Calu3 (cell line): ENCODE results near the gene MIB2. TPM values are rescaled to one million over a fixed set of nuclear protein-coding genes. Genes with fewer than 3 reads are reported as not detected.
A peak's percentile ranks its signal among the peaks of the same experiment; 100 is the strongest.

Source experiments
- BruUV-seq: library from RNA; stranded (reverse); fragments of 400-500 nt; replicated peaks from 2 replicates; lab custom pipeline; 2021; lab: Mats Ljungman, UMichigan
- CTCF ChIA-PET: fragments of 300-600 bp; sonication (Branson Sonifier 250); formaldehyde crosslinking; loops from one replicate; lab custom pipeline; 2022; ENCODE audit warnings: antibody characterized with exemption; lab: Charles Lee
- DNase-seq: peaks from one replicate; pipeline ENCODE4 v3.0.0; 2022
- H3K27ac Mint-ChIP-seq: one replicate; pipeline ENCODE4 v1.8.0; 2022; ENCODE audit warnings: mixed read lengths; ENCODE audit not compliant: unreplicated experiment
- H3K27me3 Mint-ChIP-seq: one replicate; pipeline ENCODE4 v1.8.0; 2022; ENCODE audit warnings: mixed read lengths; ENCODE audit not compliant: unreplicated experiment
- H3K36me3 Mint-ChIP-seq: one replicate; pipeline ENCODE4 v1.8.0; 2022; ENCODE audit warnings: mild to moderate bottlenecking, moderate library complexity, mixed read lengths; ENCODE audit not compliant: insufficient read depth, unreplicated experiment
- H3K4me1 Mint-ChIP-seq: one replicate; pipeline ENCODE4 v1.8.0; 2022; ENCODE audit warnings: mild to moderate bottlenecking, low read depth, mixed read lengths; ENCODE audit not compliant: unreplicated experiment
- H3K4me3 Mint-ChIP-seq: one replicate; pipeline ENCODE4 v1.8.0; 2022; ENCODE audit warnings: mild to moderate bottlenecking, low read depth, moderate library complexity, mixed read lengths; ENCODE audit not compliant: unreplicated experiment
- H3K9me3 Mint-ChIP-seq: one replicate; pipeline ENCODE4 v1.8.0; 2022; ENCODE audit warnings: low read depth, mixed read lengths; ENCODE audit not compliant: unreplicated experiment
- intact Hi-C: fragments of 100-400 bp; cut with micrococcal nuclease; formaldehyde crosslinking; loops from one replicate; pipeline ENCODE4 v1.10.0; 2022; ENCODE audit not compliant: unreplicated experiment
- total RNA-seq: library from RNA; stranded (reverse); gene quantifications from 2 replicates; pipeline ENCODE4 v1.2.3, GENCODE V29; 2022
- TF ChIP-seq, protein P1 (sequence below): fragments of 200-600 bp; IDR thresholded peaks from one replicate; pipeline ENCODE4 v1.8.0; 2022; ENCODE audit warnings: antibody characterized with exemption; ENCODE audit not compliant: unreplicated experiment

MIB2 gene
- total RNA-seq, 1 experiment from 2014 or later: 50.3 TPM

DNA sequence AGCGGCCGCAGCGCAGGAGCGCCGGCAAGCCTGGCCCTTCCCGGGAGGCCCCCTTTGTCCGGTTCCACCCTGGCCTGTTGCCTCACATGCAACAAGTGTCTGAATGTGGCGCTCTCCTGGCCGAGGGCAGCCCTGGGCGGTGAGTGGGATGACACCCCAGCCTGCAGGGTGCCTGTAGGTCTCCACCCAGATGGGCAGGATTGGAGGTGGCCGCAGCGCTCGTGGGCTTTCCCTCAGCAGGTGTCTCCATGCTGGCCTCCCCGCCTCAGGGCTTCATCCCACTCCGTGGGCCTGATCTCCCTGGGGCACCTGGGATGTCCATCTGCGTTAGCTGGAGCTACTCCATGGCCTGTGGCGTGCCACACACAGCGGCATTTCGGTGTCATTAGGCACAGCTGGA is 1.5 kb downstream of the MIB2 start:
- Mint-ChIP-seq H3K4me1 (peaks cover 16% of the 10 kb centered on the region), H3K4me3 (peak overlapping the region; percentile 87), H3K9me3 (no peaks in the 10 kb centered on the region), H3K27ac (no peak overlapping the region), H3K36me3 (peaks cover 27% of the 10 kb centered on the region), H3K27me3 (no peaks in the 10 kb centered on the region)
- no peak for DNase-seq
- TF ChIP-seq, protein P1, sequence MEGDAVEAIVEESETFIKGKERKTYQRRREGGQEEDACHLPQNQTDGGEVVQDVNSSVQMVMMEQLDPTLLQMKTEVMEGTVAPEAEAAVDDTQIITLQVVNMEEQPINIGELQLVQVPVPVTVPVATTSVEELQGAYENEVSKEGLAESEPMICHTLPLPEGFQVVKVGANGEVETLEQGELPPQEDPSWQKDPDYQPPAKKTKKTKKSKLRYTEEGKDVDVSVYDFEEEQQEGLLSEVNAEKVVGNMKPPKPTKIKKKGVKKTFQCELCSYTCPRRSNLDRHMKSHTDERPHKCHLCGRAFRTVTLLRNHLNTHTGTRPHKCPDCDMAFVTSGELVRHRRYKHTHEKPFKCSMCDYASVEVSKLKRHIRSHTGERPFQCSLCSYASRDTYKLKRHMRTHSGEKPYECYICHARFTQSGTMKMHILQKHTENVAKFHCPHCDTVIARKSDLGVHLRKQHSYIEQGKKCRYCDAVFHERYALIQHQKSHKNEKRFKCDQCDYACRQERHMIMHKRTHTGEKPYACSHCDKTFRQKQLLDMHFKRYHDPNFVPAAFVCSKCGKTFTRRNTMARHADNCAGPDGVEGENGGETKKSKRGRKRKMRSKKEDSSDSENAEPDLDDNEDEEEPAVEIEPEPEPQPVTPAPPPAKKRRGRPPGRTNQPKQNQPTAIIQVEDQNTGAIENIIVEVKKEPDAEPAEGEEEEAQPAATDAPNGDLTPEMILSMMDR: no peak
- CTCF ChIA-PET: no interaction called here
- intact Hi-C loops: no loop called here
- no TSS peak for BruUV-seq

DNA sequence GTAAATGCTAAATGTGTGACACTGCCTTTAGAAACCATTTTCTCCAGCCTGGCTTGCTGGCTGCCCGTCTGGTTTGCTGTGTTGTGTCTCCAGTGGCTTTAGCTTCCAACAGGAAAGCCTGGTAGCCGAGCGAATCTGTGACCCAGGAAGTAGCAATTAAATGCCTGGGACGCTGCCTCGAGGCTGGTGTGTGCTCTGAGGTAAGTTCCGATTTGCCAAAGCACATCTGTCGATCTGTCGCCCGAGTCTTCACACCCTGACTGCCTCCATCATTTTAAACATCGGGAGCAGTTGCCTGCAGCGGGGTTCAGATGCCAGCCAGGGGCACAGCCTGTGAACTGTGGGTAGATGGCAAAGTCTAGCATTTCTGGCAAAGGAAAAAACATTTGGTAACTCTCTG is 2.2 kb downstream of the MIB2 start:
- H3K4me1 Mint-ChIP-seq: peaks cover 16% of the 10 kb centered on the region
- H3K27ac Mint-ChIP-seq: no peak overlapping the region
- CTCF ChIA-PET: no interaction called here
- no peaks in the 10 kb centered on the region for H3K27me3 Mint-ChIP-seq
- peak overlapping the region; percentile 87 for H3K4me3 Mint-ChIP-seq
- no peaks in the 10 kb centered on the region for H3K9me3 Mint-ChIP-seq
- no peak for DNase-seq
- TF ChIP-seq, protein P1: no peak
- BruUV-seq: TSS peak; percentile 78
- intact Hi-C loops: no loop called here
- peaks cover 27% of the 10 kb centered on the region for H3K36me3 Mint-ChIP-seq

DNA sequence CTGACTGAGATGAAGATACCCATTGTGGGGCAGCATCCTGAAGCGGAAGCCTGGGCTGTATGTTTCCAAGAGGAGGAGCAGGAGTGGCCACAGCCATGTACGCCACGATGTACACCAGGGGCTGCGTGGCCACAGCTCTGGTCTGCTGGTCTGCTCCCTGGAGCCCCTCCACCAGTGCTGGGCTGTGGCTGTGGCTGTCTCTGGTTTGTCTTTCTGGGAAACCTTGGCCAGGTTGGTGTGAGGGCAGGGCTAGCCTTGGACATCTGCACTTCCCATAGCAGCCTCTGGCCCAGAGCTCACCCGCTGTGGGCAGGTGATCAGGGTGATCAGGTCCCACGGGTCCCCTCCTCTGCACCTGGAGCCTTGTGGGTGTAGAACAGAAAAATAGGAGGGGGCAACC is 2.6 kb downstream of the MIB2 start:
- H3K27ac Mint-ChIP-seq: no peak overlapping the region
- TF ChIP-seq, protein P1: no peak
- no peaks in the 10 kb centered on the region for H3K9me3 Mint-ChIP-seq
- no peak overlapping the region for H3K4me3 Mint-ChIP-seq
- H3K4me1 Mint-ChIP-seq: peaks cover 16% of the 10 kb centered on the region
- BruUV-seq: no TSS peak
- DNase-seq: no peak
- intact Hi-C loops: no loop called here
- H3K36me3 Mint-ChIP-seq: peaks cover 27% of the 10 kb centered on the region
- no peaks in the 10 kb centered on the region for H3K27me3 Mint-ChIP-seq
- CTCF ChIA-PET: no interaction called here

DNA sequence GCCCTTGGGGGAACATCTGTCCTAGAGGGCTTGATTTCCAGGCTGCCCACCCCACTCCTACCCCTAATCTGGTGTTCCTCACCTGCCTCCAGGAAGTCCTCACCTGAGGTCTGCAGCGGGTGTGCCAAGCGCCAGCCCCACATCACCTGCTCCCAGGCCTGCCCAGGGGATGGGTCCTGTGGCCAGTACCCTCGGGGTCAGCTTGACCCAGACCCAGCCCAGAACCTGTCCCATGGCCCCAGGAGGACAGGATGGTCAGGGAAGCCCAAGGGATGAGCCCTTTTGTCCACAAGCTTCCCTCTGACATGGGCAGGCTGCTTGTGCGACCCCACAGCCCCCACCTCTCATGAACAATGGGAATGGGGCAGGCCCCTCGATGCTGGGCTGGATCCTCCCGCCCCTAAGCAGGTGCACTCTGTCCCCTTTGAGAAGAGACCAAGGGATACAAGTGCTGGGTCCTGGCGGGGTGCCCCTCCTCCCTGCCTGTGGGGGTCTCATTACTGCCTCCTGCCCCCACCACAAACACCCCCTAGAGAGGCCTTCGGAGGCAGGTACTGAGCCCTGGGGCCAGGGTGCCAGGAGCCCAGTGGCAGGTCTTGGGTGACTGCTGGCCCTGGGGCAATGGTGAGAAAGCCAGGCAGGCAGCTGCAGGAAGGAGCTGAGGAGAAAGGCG is 3.2 kb downstream of the MIB2 start:
- H3K4me3 Mint-ChIP-seq: no peak overlapping the region
- no peaks in the 10 kb centered on the region for H3K9me3 Mint-ChIP-seq
- H3K27ac Mint-ChIP-seq: no peak overlapping the region
- CTCF ChIA-PET: no interaction called here
- intact Hi-C loops: no loop called here
- DNase-seq: no peak
- H3K36me3 Mint-ChIP-seq: peaks cover 27% of the 10 kb centered on the region
- no TSS peak for BruUV-seq
- peaks cover 13% of the 10 kb centered on the region for H3K4me1 Mint-ChIP-seq
- H3K27me3 Mint-ChIP-seq: no peaks in the 10 kb centered on the region
- TF ChIP-seq, protein P1: no peak
